BJ (cell line): ENCODE results near the gene MAGI1. TPM values are rescaled to one million over a fixed set of nuclear protein-coding genes. Genes with fewer than 3 reads are reported as not detected.

Experiments used
- CTCF ChIA-PET: fragments of 350-600 bp; formaldehyde crosslinking; extraction: SDS; loops from one replicate; lab custom pipeline; 2021; ENCODE audit warnings: antibody characterized with exemption, inconsistent platforms; lab: Yijun Ruan, JAX
- POLR2A ChIA-PET: fragments of 300-600 bp; sonication (Branson Sonifier 250); formaldehyde crosslinking; extraction: SDS; loops from one replicate; lab custom pipeline; 2021; ENCODE audit warnings: antibody characterized with exemption; lab: Charles Lee
- DNase-seq: peaks from one replicate; pipeline ENCODE4 v3.0.0-alpha.2; 2011; ENCODE audit warnings: low read depth
- H3K27me3 ChIP-seq: 2 replicates; pipeline ENCODE4 v1.6.0; 2011; ENCODE audit warnings: low read length; ENCODE audit not compliant: control insufficient read depth, insufficient read depth
- H3K36me3 ChIP-seq: 2 replicates; pipeline ENCODE4 v1.5.1; 2011; ENCODE audit warnings: low read length; ENCODE audit not compliant: control insufficient read depth, insufficient read depth
- H3K4me3 ChIP-seq: 2 replicates; pipeline ENCODE4 v1.5.1; 2011; ENCODE audit warnings: low read depth, mild to moderate bottlenecking, control low read depth, low read length
- CTCF ChIP-seq: IDR thresholded peaks from 2 replicates; pipeline ENCODE4 v1.5.1; 2011; ENCODE audit warnings: low read depth, mild to moderate bottlenecking, control low read depth, inconsistent platforms, low read length, moderate library complexity; ENCODE audit not compliant: insufficient read depth
- polyA plus RNA-seq: library from polyadenylated mRNA; depleted of rRNA; stranded (reverse); fragments of >200 nt; gene quantifications from 2 replicates; pipeline ENCODE4 v1.2.3, GENCODE V29; 2011

MAGI1 gene
- polyA plus RNA-seq, 1 experiment: 14.4 TPM

- DNase-seq: no peak
- Histone ChIP-seq H3K36me3 (no peaks in the 10 kb centered on the region), H3K4me3 (no peak overlapping the region), H3K27me3 (no peaks in the 10 kb centered on the region)
- ChIA-PET CTCF (no interaction called here), POLR2A (no interaction called here)
- TF ChIP-seq CTCF: no peak
Observed at GRCh38 chr3:65961128-65961527, 77.6 kb downstream of the MAGI1 start.

- Histone ChIP-seq H3K27me3 (no peaks in the 10 kb centered on the region), H3K36me3 (no peaks in the 10 kb centered on the region), H3K4me3 (no peak overlapping the region)
- DNase-seq: no peak
- ChIA-PET POLR2A (no interaction called here), CTCF (no interaction called here)
- TF ChIP-seq CTCF: no peak
Observed at GRCh38 chr3:65960087-65960486, 78.6 kb downstream of the MAGI1 start.

GRCh38 chr3:65958216-65958615 is 80.5 kb downstream of the MAGI1 start:
- ChIA-PET CTCF (no interaction called here), POLR2A (no interaction called here)
- H3K27me3 ChIP-seq: no peaks in the 10 kb centered on the region
- no peak for TF ChIP-seq CTCF
- DNase-seq: no peak
- H3K36me3 ChIP-seq: no peaks in the 10 kb centered on the region
- H3K4me3 ChIP-seq: no peak overlapping the region

GRCh38 chr3:65955792-65956477 is 82.8 kb downstream of the MAGI1 start:
- H3K36me3 ChIP-seq: no peaks in the 10 kb centered on the region
- no peak overlapping the region for H3K4me3 ChIP-seq
- no peaks in the 10 kb centered on the region for H3K27me3 ChIP-seq
- ChIA-PET POLR2A (interaction anchor here (0.7 kb wide), 1 partner anchor 1210 kb away, joined by 4 read pairs; no protein-coding TSS in a partner anchor), CTCF (no interaction called here)
- no peak for DNase-seq
- TF ChIP-seq CTCF: no peak

GRCh38 chr3:65953881-65954733 is 84.6 kb downstream of the MAGI1 start:
- Histone ChIP-seq H3K4me3 (no peak overlapping the region), H3K27me3 (no peaks in the 10 kb centered on the region), H3K36me3 (no peaks in the 10 kb centered on the region)
- CTCF ChIA-PET: interaction anchor here (0.9 to 1.5 kb wide), 3 partner anchors 11 to 82 kb away, joined by 3 read pairs; no protein-coding TSS in a partner anchor
- TF ChIP-seq CTCF: no peak
- POLR2A ChIA-PET: no interaction called here
- no peak for DNase-seq
